ENCODE measurements around the gene PKP1. TPM values are rescaled to one million over a fixed set of nuclear protein-coding genes. Genes with fewer than 3 reads are reported as not detected.

The PKP1 gene
- polyA plus RNA-seq, 1 donor (not counting 4 experiments of a cell fraction or from before 2014, with no cell fraction given): 169 TPM

DNA sequence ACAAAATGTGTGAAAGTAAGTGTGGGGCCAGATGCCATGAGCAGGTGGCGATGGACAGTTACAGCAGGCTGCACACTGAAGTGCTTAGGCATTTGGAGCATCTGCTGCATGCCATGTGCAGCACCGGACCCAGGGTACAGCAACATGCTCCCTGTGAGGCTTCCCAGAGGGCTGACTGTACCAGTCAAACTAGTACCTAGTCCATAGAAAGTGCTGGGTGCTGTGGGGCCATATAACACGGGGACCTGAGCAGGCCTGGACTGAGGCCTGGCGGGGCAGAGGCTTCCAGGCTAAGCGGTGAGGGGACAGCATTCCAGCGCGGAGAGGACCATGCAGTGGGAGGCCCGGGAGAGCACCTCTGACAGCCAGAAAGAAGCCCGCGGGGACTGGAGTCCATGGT, 29.9 kb upstream of the PKP1 start:
- dilution Hi-C loops (cut with MboI; ENCODE audit: extremely low pct_ligation_motif_present, low sequenced_read_pairs): no loop called here
- FAIRE-seq (no peak), DNase-seq (ENCODE audit: low read depth, low spot score) (no peak)
- Histone ChIP-seq H3K36me3 (ENCODE audit: control insufficient read depth in 2 of 2, extremely low read depth in 1 of 2, insufficient read depth in 2 of 2, low read length in 2 of 2) (no peaks in the 10 kb centered on the region), H3K9me1 (ENCODE audit: control insufficient read depth, extremely low read depth, insufficient read depth, low read length) (no peaks in the 10 kb centered on the region), H3K79me2 (ENCODE audit: control insufficient read depth, insufficient read depth, low read length) (no peaks in the 10 kb centered on the region), H3K4me2 (ENCODE audit: control insufficient read depth, extremely low read depth, insufficient read depth, low read depth, low read length) (no peak overlapping the region), H4K20me1 (ENCODE audit: control insufficient read depth, extremely low read depth, insufficient read depth, low read length) (no peaks in the 10 kb centered on the region), H3K4me1 (ENCODE audit: control insufficient read depth, extremely low read depth, insufficient read depth, low read length) (no peaks in the 10 kb centered on the region), H3K27ac (ENCODE audit: control insufficient read depth, insufficient read depth, low read length) (no peak overlapping the region), H3K9me3 (ENCODE audit: control insufficient read depth, low read depth, low read length) (no peaks in the 10 kb centered on the region), H3K27me3 (ENCODE audit: control insufficient read depth, extremely low read depth, insufficient read depth, low read length) (no peaks in the 10 kb centered on the region), H3K4me3 (ENCODE audit: control insufficient read depth in 2 of 3, extremely low read depth in 1 of 3, insufficient read depth in 2 of 3, low read depth in 1 of 3, low read length in 3 of 3) (no peak overlapping the region), H2AFZ (ENCODE audit: control insufficient read depth, low read length) (no peak overlapping the region), H3K9ac (ENCODE audit: control insufficient read depth, extremely low read depth, insufficient read depth, low read length) (no peak overlapping the region)
- TF ChIP-seq EZH2 (IDR thresholded peaks at IDR 0.05; ENCODE audit: low read length): no peak
- TF ChIP-seq, protein P1, sequence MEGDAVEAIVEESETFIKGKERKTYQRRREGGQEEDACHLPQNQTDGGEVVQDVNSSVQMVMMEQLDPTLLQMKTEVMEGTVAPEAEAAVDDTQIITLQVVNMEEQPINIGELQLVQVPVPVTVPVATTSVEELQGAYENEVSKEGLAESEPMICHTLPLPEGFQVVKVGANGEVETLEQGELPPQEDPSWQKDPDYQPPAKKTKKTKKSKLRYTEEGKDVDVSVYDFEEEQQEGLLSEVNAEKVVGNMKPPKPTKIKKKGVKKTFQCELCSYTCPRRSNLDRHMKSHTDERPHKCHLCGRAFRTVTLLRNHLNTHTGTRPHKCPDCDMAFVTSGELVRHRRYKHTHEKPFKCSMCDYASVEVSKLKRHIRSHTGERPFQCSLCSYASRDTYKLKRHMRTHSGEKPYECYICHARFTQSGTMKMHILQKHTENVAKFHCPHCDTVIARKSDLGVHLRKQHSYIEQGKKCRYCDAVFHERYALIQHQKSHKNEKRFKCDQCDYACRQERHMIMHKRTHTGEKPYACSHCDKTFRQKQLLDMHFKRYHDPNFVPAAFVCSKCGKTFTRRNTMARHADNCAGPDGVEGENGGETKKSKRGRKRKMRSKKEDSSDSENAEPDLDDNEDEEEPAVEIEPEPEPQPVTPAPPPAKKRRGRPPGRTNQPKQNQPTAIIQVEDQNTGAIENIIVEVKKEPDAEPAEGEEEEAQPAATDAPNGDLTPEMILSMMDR (optimal IDR thresholded peaks at IDR 0.05 in 1 of 3, IDR thresholded peaks at IDR 0.05 in 1 of 3, conservative IDR thresholded peaks at IDR 0.05 in 1 of 3; ENCODE audit: extremely low read depth in 1 of 3, insufficient read depth in 2 of 3, low read length in 3 of 3): no peak

DNA sequence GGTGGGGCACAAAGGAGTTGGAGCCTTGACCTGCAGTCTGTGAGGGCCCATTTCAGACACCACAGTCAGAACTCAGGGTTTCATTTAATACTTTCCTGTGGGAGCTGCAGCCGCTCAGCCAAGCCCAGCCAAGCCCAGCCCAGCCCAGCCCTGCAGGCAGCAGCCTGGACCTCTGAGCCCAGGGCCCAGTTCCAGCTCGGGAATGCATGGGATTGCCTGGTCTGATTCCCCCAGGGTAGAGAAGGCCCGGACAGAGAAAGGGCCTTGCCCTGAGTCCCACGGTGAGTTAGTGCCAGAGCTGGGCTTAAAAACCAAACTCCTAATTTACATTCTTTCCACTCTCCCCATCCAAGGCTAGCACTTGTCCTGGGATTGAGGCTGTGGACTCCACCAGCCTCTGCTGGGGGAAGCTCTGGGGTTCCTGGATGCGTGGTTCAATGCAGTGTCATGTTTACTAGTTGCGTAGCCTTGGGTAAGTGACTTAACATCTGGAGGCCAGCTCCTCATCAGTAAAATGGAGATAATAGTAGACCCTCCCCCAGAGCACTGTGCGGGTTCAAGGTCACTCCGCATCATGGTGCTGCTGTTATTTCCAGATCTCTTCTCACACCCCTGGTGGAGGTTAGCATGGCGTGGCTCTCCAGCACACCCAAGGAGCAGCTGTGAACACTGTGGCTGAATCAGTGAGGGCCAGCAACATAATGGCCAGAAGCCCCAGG, 29.2 kb upstream of the PKP1 start:
- Histone ChIP-seq H3K4me2 (ENCODE audit: control insufficient read depth, extremely low read depth, insufficient read depth, low read depth, low read length) (no peak overlapping the region), H3K4me3 (ENCODE audit: control insufficient read depth in 2 of 3, extremely low read depth in 1 of 3, insufficient read depth in 2 of 3, low read depth in 1 of 3, low read length in 3 of 3) (no peak overlapping the region), H2AFZ (ENCODE audit: control insufficient read depth, low read length) (no peak overlapping the region), H3K9me3 (ENCODE audit: control insufficient read depth, low read depth, low read length) (no peaks in the 10 kb centered on the region), H3K9me1 (ENCODE audit: control insufficient read depth, extremely low read depth, insufficient read depth, low read length) (no peaks in the 10 kb centered on the region), H3K36me3 (ENCODE audit: control insufficient read depth in 2 of 2, extremely low read depth in 1 of 2, insufficient read depth in 2 of 2, low read length in 2 of 2) (no peaks in the 10 kb centered on the region), H3K27me3 (ENCODE audit: control insufficient read depth, extremely low read depth, insufficient read depth, low read length) (no peaks in the 10 kb centered on the region), H3K79me2 (ENCODE audit: control insufficient read depth, insufficient read depth, low read length) (no peaks in the 10 kb centered on the region), H3K9ac (ENCODE audit: control insufficient read depth, extremely low read depth, insufficient read depth, low read length) (no peak overlapping the region), H3K4me1 (ENCODE audit: control insufficient read depth, extremely low read depth, insufficient read depth, low read length) (peaks cover under 1% of the 10 kb centered on the region), H3K27ac (ENCODE audit: control insufficient read depth, insufficient read depth, low read length) (no peak overlapping the region), H4K20me1 (ENCODE audit: control insufficient read depth, extremely low read depth, insufficient read depth, low read length) (no peaks in the 10 kb centered on the region)
- no peak for DNase-seq (ENCODE audit: low read depth, low spot score)
- TF ChIP-seq EZH2 (IDR thresholded peaks at IDR 0.05; ENCODE audit: low read length): no peak
- TF ChIP-seq, protein P1 (optimal IDR thresholded peaks at IDR 0.05 in 1 of 3, IDR thresholded peaks at IDR 0.05 in 1 of 3, conservative IDR thresholded peaks at IDR 0.05 in 1 of 3; ENCODE audit: extremely low read depth in 1 of 3, insufficient read depth in 2 of 3, low read length in 3 of 3): no peak
- dilution Hi-C loops (cut with MboI; ENCODE audit: extremely low pct_ligation_motif_present, low sequenced_read_pairs): no loop called here
- no peak for FAIRE-seq
